DOHH2 (cell line): Measurements from ENCODE around the gene NUP62.

Experiments
- H3F3A ChIP-seq: fragments of 200-600 bp; sonication (generic), shearing (Covaris generic); 2 replicates; pipeline ENCODE4 v1.6.0; 2016; ENCODE audit warnings: antibody characterized with exemption, mild to moderate bottlenecking; ENCODE audit not compliant: control insufficient read depth, insufficient read depth
- H3K27ac ChIP-seq: fragments of 200-600 bp; sonication (generic); 2 replicates; pipeline ENCODE4 v1.5.1; 2014; ENCODE audit warnings: low read depth, mild to moderate bottlenecking, low read length, moderate library complexity
- H3K27me3 ChIP-seq: fragments of 200-600 bp; sonication (generic); 2 replicates; pipeline ENCODE4 v1.6.1; 2014; ENCODE audit warnings: mild to moderate bottlenecking, low read length, mixed read lengths; ENCODE audit not compliant: control insufficient read depth
- H3K36me3 ChIP-seq: fragments of 200-600 bp; sonication (generic); 2 replicates; pipeline ENCODE4 v1.6.1; 2014; ENCODE audit warnings: mild to moderate bottlenecking, low read length, moderate library complexity, mixed read lengths; ENCODE audit not compliant: control insufficient read depth
- H3K4me1 ChIP-seq: fragments of 200-600 bp; sonication (generic); 2 replicates; pipeline ENCODE4 v1.6.1; 2014; ENCODE audit warnings: mild to moderate bottlenecking, low read length, mixed read lengths; ENCODE audit not compliant: control insufficient read depth
- H3K4me2 ChIP-seq: fragments of 200-600 bp; sonication (generic); 2 replicates; pipeline ENCODE4 v1.6.0; 2014; ENCODE audit warnings: mild to moderate bottlenecking, low read length, moderate library complexity
- H3K4me3 ChIP-seq: fragments of 200-600 bp; sonication (generic); 2 replicates; pipeline ENCODE4 v1.5.1; 2014; ENCODE audit warnings: mild to moderate bottlenecking, low read length, mixed read lengths
- H3K79me2 ChIP-seq: fragments of 200-600 bp; sonication (generic); 2 replicates; pipeline ENCODE4 v1.6.1; 2014; ENCODE audit warnings: mild to moderate bottlenecking, low read length, mixed read lengths; ENCODE audit not compliant: control insufficient read depth
- H3K9me2 ChIP-seq: fragments of 200-600 bp; sonication (generic); replicated peaks from 2 replicates; pipeline ENCODE4 v1.6.1; 2014; ENCODE audit warnings: mild to moderate bottlenecking, low read length, mixed read lengths; ENCODE audit not compliant: control insufficient read depth
- H3K9me3 ChIP-seq: fragments of 200-600 bp; sonication (generic); 2 replicates; pipeline ENCODE4 v1.6.1; 2014; ENCODE audit warnings: antibody characterized with exemption, low read length, mixed read lengths; ENCODE audit not compliant: control insufficient read depth, insufficient read depth
- H4K20me1 ChIP-seq: fragments of 200-600 bp; sonication (generic); 2 replicates; pipeline ENCODE4 v1.6.0; 2014; ENCODE audit warnings: low read depth, mild to moderate bottlenecking, antibody characterized with exemption, low read length, moderate library complexity; ENCODE audit not compliant: control insufficient read depth, insufficient read depth
- CTCF ChIP-seq: fragments of 200-600 bp; sonication (generic); IDR thresholded peaks from one replicate; pipeline ENCODE4 v1.5.1; 2014; ENCODE audit warnings: antibody characterized with exemption, mild to moderate bottlenecking, low read depth, low read length; ENCODE audit not compliant: poor library complexity, severe bottlenecking
- EZH2phosphoT487 ChIP-seq: fragments of 200-600 bp; sonication (generic); IDR thresholded peaks from 2 replicates; pipeline ENCODE4 v1.6.1; 2017; ENCODE audit warnings: borderline replicate concordance, mild to moderate bottlenecking, antibody characterized with exemption, low read length, moderate library complexity, mixed read lengths

Gene NUP62

GRCh38 chr19:49910179-49910578, 19.1 kb downstream of the NUP62 start:
- Histone ChIP-seq H3F3A (peaks cover 6% of the 10 kb centered on the region), H3K79me2 (peaks cover 68% of the 10 kb centered on the region), H3K9me3 (no peaks in the 10 kb centered on the region), H3K4me1 (peaks cover 85% of the 10 kb centered on the region), H3K36me3 (peaks cover 90% of the 10 kb centered on the region), H3K27me3 (no peaks in the 10 kb centered on the region), H3K9me2 (no peaks in the 10 kb centered on the region), H4K20me1 (peaks cover 29% of the 10 kb centered on the region; the same call in 1 of the 2 replicates), H3K4me2 (no peak overlapping the region), H3K4me3 (no peak overlapping the region), H3K27ac (no peak overlapping the region)
- TF ChIP-seq CTCF (no peak), EZH2phosphoT487 (no peak)

GRCh38 chr19:49908480-49909420, 20.6 kb downstream of the NUP62 start:
- H3K9me2 ChIP-seq = no peaks in the 10 kb centered on the region
- no peaks in the 10 kb centered on the region for H3K9me3 ChIP-seq
- peaks cover 90% of the 10 kb centered on the region for H3K4me1 ChIP-seq
- no peak overlapping the region for H3K27ac ChIP-seq
- H3K4me2 ChIP-seq = peak overlapping the region; percentile 47; the same call in 1 of the 2 replicates
- H4K20me1 ChIP-seq = peaks cover 25% of the 10 kb centered on the region; the same call in 1 of the 2 replicates
- H3K27me3 ChIP-seq = no peaks in the 10 kb centered on the region
- peaks cover 56% of the 10 kb centered on the region for H3K79me2 ChIP-seq
- H3K36me3 ChIP-seq = peaks cover 79% of the 10 kb centered on the region
- TF ChIP-seq CTCF (no peak), EZH2phosphoT487 (no peak)
- no peak overlapping the region for H3K4me3 ChIP-seq
- peaks cover 16% of the 10 kb centered on the region for H3F3A ChIP-seq

DNA sequence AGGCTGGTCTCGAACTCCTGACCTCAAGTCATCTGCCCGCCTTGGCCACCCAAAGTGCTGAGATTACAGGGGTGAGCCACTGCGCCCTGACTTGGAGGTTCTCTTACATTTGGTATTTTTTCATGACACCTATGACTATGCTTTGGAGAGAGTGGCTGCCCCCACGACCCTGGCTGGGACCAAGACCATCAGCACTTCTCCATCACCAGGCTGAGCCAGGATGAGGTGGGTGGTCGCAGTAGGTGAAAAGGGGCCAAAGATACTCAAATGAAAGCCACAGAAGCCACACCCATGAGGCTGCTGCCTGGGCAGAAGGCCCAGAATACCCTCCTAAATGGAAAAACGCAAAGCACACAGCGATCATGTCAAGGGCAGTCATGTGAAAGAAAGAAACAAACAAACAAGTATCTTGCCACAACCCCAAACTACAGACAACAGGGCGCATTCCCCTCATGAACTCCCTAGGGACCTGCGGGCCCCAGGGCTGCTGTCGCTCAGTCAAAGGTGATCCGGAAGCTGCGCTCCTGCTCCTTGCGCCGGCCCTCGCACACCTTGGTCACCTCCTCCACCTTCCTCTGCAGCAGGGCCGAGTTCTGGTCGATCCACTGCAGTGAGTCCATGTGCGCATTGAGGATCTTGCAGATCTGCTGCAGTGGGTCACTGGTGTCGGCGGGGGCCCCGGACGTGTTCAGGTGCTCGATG, 21.4 kb downstream of the NUP62 start:
- Histone ChIP-seq H3K4me1 (peaks cover 90% of the 10 kb centered on the region), H3K4me2 (peak overlapping the region; percentile 47), H3K36me3 (peaks cover 70% of the 10 kb centered on the region), H4K20me1 (peaks cover 22% of the 10 kb centered on the region; the same call in 1 of the 2 replicates), H3K4me3 (0 out of 2 replicates have a peak overlapping the region, but pooled peaks have one; percentile 13), H3F3A (peaks cover 19% of the 10 kb centered on the region), H3K79me2 (peaks cover 47% of the 10 kb centered on the region), H3K27me3 (peaks cover 5% of the 10 kb centered on the region), H3K9me2 (no peaks in the 10 kb centered on the region), H3K27ac (no peak overlapping the region), H3K9me3 (no peaks in the 10 kb centered on the region)
- TF ChIP-seq EZH2phosphoT487 (no peak), CTCF (no peak)
